Globus pallidus (tissue), 1 donor: Measurements from ENCODE around the gene MRPS16.

ENCODE experiments used
- DNase-seq: peaks from one replicate; pipeline ENCODE4 v3.0.0-alpha.2; 2015; ENCODE audit warnings: low spot score

The MRPS16 gene

DNA sequence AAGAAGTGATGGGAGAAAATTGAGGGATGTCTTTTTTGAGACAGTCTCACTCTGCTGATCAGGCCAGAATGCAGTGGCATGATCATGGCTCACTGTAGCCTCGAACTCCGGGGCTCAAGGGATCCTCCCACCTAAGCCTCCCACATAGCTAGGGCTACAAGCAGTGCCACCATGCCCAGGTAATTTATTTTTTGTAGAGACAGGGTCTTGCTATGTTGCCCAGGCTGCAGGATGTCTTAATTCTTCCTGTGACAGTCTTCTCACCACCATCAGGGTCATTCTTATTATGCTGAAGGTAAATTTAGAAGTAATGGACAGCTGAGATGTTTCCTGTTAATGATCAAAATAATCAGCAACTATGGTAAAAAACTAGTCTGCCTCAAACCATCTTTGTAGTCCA, 12.5 kb downstream of the MRPS16 start:
- no peak for DNase-seq

DNA sequence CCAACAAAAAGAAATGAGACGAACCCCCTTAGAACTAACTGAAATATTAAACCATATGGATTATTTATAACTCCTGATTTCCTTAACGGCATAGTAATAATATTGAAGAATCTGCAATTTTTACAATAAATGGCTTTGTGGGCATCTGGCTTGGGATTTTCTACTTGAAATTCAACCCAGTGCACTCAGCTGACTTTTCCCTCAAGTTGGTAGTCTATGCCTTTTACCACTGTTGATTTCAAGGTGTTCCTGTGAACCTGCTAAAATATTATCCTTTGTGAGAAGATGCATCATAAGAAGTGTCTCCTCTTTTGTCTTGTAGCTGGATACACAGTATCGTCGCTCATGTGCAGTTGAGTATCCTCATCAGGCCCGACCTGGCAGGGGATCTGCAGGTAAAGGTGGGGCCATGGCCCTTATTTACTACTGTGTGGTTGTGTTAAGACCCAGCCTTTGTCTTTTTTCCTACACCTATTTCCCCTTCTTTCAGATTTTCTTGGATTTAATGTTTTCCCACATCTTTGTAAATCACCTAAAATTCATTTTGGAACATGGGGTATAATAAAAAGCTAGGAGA, 13.4 kb downstream of the MRPS16 start:
- no peak for DNase-seq

DNA sequence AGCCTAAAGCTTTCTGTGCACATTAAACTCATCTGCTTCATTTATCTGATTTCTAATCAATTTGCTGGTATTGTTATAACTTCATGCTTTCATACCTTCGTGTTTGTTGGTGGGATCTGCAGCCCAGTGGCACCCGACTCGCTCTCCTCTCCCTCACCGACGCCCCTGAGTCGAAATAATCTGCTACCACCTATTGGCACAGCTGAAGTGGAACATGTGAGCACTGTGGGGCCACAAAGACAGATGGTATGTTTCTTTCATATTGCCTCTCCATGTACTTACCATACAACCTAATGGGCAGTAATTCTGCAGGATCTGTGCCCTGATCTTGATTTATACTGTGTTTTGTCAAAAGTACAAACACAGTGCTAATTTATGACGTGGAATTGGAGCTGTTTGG, 17.7 kb downstream of the MRPS16 start:
- DNase-seq: no peak

DNA sequence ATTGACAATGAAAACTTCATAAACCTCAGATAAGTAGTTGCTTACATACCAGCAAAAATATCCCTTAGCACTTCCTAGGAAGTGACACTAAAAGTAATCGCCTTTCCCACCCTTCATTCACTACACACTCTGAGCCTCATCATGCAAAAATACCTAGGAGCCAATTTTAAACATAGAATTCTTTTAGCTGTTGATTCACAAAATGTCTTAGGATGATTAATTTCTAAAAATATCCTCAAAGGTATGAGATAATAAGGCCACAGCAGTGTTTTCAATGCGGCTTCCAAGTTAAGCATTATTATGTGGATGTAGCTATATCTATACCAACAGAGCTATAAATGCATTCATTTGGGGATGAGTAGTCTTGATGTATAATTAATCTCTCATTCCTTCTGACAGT, 18.6 kb downstream of the MRPS16 start:
- no peak for DNase-seq

DNA sequence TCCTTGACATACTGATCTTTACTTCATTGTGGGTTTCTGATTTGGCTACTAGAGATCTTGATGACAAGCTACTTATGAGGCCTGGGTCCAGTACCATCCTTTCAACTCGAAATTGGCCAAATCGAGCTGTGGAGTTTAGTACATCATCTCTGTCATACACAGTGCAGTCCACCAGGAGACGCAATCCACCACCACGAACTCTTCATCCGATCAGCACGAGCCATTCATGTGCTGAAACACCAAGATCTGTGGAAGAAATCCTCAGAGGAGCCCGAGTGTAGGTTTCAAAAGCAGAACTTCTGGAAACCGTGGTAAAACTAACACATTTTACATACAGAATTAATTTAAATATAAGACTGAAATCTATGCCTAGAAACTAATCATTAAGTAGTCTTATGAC, 19.6 kb downstream of the MRPS16 start:
- DNase-seq: no peak

DNA sequence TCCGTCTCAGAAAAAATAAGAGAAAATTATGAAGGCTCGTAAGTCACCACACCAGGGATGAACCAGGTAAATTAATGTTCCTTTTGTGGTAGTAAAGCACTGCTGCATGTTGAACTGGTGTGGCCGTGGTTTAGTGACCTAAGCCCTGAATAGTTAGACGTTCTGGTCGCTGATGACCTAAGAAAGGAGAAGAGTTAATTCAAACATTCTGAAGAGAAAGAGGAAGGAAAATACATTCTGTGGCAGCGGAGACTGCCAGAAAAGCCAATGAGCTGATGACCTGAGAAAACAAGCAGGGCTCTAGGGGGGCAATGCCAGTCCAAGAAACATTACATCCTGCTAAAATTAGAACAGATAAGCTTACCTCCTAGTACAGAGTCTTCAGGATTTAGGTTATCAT, 22.9 kb downstream of the MRPS16 start:
- DNase-seq: no peak

DNA sequence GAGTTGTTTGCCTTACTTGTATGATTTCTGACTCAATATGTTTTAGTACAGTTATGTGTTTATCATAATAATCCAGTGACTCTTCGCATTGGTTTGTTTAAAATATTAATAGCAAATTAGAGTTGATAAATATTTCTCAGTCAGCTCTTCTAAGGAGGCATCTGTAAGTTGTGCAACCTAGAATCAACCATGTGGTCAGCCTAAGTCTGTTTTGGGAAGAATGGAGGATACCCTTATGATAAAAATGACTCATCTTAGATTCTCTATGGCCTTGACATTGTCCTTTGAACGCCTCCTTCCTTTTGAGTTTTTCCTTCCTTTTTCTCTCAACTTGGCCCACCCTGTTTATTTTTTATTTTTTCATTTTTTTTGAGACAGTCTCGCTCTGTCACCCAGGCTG, 24.2 kb downstream of the MRPS16 start:
- no peak for DNase-seq

DNA sequence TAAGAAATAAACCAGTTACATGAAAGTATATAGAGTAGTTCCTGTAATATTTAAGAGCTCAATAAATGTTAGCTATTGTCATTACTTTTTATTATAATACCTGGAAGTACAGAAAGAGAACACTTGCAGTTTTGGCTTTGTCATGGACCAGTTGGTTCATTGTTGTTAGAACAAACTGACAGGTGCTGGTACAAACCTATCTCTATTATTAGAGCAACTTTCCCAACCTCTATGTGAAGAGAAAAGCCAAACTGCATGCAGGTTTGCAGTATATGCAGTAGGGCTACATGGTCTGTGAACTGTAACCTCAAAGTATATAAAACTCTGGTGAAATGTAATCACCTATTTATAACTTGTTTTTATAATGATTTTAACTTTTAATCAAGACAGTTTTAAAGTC, 25.8 kb downstream of the MRPS16 start:
- no peak for DNase-seq

DNA sequence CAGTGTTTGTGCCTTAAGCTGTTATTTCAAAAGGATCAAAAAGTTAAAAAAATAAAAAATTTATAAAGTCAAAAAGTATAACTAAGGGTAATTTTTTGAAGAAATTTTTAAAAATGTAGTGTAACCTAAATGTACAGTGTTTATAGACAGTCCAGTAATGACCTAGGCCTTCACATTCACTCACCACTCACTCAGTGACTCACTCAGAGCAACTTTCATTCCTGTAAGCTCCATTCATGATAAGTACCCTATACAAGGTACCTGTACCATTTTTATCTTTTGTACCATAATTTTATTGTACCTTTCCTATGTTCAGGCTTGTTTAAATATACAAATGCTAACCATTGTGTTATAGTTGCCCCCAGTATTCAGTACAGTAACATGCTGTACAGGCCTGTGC, 26.9 kb downstream of the MRPS16 start:
- DNase-seq: no peak

DNA sequence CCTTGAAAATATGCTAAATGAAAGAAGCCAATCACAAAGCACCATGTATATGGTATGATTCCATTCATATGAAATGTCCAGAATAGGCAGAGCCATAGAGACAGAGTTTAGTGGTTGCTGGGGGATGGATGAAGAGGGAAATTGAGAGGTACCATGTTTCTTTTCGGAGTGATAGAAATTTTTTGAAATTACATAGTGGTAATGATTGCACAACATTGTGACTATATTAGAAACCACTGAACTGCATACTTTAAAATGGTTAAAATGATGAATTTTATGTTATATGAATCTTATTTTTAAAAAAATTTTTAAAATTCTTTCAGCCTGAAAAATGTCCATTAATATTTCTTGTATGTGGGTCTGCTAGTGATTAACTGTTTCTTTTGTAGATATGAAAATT, 31.5 kb downstream of the MRPS16 start:
- DNase-seq: no peak

DNA sequence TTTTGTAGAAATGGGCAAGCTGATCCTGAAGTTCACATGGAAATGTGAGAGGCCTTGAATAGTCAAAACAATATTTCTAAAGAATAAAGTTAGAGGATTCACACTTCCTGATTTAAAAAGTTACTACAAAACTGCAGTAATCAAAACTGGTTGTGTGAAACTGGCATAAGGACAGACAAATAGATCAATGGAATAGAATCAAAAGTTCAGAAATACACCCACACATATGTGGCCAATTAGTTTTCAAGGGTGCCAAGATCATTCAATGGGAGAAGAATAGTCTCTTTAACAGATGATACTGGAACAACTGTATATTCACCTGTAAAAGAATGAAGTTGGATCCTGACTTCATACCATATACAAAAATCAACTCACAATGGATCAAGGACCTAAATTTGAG, 33.1 kb downstream of the MRPS16 start:
- DNase-seq: no peak

DNA sequence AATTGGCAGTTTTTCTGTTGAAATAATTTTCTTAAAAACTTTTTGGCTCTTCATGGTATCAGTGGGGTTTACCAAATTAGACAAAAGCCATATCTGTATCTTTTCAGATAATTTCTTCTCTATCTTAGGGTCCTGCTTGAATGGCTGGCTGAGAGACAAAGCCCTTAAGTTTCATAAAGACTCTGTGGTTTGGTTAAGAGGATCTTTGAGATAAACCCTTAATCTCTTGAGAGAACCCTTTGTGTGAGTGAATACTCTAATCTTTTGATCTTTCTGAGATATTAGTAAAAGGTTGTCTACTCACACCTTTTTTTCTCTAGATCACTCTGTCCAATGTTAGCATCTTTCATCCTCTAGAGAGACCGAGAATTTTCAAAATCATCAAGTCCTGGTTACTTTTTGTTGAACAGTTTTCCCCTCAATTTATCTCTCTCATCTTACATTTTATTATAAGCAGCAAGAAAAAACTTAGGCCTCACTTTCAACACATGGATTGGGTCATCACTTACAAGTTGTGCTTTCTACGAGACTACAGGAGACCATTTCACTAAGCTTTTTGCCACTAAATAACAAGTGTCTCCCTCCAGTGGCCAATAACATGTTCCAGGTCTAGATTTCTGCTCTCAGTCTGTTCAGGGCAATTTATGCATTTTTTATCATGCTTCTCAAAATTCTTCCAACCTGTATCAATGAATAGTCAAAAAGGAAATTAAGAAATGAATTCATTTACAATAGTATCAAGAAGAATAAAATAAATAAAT, 33.8 kb downstream of the MRPS16 start:
- DNase-seq: no peak

DNA sequence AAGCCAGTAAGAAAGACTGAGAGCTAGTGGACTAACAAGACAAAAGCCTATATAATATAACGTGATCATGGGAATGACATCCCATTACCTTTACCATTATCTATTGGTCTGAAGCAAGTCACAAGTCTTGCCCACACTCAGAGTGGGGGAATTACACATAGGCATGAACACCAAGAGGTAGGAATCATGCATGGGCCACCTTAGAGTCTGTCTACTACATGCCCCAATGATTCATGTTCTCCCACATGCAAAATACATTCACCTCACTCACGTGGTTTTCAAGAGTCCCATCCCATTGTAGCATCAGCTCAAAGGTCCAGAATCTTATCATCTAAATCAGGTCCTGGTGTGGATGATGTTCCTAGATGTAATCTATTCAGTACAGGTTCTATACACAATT, 34.8 kb downstream of the MRPS16 start:
- DNase-seq: no peak

DNA sequence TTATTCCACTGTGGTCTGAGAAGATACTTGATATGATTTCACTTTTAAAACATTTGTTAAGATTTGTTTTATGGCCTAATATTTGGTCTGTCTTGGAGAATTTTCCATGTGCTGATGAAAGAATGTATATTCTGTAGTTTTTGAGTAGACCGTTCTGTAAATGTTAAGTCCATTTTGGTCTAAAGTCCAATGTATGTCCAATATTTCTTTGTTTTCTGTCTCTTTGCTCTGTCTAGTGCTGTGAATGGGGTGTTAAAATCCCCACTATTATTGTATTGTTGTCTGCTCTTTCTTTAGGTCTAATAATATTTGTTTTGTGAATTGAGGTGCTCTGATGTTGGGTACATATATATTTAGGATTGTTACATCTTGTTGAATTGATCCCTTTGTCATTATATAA, 36.7 kb downstream of the MRPS16 start:
- no peak for DNase-seq

DNA sequence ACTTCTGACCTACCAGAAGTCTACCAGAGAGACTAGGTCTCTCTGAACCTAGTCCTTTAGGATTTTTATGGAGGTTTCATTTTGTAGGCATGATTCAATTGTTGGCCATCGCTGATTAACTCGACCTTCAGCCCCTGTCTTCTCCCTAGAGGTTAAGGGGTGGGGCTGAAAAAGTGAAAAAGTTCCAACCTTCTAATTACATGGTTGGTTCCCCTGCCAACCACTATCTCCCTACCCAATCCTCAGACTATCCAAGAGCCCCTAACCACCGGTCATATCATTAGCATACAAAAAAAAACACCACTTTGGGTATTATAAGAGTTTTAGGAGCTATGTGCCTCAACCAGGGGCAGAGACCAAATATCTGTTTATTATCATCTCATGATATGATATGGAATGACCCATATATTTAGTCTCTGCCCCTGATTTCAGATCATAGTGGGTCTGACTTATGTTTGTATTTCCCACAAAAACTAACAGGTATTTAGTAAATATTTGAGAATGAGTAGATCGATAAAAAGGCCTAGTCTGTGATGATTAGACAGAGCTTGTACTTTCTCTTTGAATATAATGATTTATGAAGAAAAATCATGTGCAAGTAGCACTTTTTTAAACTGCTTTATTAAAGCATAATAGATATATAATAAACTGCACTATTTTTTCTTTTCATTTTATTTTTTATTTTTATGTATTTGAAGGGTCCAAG, 41.2 kb downstream of the MRPS16 start:
- DNase-seq: no peak

DNA sequence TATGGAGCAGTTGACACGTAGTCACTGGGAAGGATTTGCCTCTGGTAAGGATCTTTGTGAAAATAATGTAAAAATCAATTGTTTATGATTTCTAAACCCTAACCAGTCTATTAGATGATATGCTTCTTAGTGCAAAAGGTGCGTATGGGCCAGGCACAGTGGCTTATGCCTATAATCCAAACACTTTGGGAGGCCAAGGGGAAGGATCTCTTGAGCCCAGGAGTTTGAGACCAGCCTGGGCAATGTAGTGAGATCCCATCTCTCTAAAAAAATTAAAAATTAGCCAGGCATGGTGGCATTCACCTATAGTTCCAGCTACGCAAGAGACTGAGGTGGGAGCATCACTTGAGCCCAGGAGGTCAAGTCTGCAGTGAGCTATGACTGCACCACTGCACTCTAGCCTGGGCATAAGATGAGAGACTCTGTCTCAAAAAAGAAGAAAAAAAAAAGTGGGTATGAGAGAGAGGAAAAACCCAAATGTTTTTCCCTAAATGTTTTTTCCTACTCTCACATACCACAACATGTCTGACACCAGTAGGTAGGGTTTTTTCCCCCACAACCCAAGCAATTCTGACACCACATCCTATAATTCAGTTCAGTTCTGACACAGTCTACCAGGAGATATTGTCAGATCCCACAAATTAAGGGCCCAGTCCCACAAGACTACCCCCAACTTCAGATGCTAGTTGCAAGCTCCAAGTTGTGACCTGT, 41.9 kb downstream of the MRPS16 start:
- DNase-seq: no peak

DNA sequence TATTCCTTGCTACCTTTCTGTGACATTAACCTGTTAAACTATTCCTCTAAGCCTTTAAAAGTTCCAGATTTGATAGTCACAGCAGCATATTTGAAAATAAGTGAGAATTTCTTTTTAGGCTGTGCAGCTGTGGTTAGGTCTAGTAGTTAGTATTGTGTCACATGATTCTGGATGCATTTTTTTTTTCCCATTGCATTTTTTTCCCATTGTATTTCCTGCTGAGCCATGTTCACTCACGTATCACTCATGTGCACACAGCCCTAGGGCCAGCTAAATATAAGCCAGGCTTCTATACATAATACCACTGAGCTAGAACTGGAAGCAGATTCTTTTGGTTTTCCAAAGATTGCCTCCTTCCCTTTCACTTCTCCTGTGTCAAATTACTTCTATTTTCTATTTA, 42.7 kb downstream of the MRPS16 start:
- no peak for DNase-seq

DNA sequence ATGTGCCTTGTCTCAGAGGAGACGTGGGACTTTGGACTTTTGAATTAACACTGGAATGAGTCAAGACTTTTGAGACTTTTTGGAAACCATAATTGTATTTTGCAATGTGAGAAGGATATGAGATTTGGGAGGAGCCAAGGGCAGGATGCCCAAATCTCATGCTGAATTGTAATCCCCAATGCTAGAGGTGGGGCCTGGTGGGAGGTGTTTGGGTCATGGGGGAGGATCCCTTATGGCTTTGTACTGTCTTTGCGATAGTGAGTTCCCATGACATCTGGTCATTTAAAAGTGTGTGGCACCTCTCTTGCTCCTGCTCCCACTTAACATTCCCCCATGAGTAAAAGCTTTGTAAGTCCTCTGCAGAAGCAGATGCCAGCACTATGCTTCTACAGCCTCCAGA, 44.6 kb downstream of the MRPS16 start:
- DNase-seq: no peak

DNA sequence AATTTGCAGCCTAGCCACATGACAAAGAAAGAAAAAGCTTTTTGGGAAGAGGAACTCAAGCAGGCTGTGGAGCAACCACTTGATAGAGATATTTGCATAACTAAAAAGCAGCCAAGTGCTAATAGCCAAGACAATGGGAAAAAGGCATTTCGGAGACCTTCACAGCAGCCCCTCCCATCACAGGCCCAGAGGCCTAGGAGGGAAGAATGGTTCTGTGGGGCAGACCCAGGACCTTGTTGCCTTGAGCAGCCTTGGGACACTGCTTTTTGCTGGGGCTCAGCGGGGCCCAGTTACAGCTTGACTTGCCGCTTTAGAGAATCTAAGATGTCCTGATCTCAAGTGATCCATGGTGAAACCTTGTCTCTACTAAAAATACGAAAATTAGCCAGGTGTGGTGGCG, 46.1 kb downstream of the MRPS16 start:
- DNase-seq: no peak

DNA sequence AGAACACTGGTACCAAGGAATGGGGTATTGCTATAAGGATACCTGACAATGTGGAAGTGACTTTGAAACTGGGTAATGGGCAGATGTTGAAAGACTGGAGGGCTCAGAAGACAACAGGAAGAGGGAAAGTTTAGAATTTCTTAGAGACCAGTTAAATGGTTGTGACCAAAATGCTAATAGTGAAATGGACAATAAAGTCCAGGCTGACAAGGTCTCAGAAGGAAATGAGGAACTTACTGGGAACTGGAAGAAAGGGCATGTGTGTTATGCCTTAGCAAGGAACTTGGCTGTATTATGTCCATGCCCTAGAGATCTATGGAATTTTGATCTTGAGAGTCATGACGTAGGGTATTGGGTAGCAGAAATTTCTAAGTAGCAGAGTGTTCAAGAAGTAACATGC, 46.6 kb downstream of the MRPS16 start:
- DNase-seq: no peak

DNA sequence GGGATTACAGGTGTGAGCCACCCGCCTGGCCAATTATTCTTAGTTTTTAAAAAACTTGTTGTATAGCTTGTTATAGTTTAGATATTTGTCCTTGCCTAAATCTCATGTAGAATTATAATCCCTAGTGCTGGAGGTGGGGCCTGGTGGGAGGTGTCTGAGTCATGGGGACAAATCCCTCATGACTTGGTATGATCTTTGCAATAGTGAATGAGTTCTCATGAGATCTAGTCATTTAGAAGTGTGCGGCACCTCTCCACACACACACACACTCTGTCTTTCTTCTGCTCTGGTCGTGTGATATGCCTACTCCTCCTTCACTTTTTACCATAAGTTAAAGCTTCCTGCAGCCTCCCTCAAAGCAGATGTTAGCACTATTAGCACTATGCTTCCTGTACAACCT, 47.4 kb downstream of the MRPS16 start:
- no peak for DNase-seq
